ENCODE results near the gene C11orf91. TPM values are rescaled to one million over a fixed set of nuclear protein-coding genes. Genes with fewer than 3 reads are reported as not detected.
A peak's percentile ranks its signal among the peaks of the same experiment; 100 is the strongest.

C11orf91 gene
- total RNA-seq, 1 experiment from 2014 or later: not detected

GRCh38 chr11:33652930-33653329 lies 47.7 kb downstream of the C11orf91 start:
- H3K27ac ChIP-seq: no peak overlapping the region
- H3K27me3 ChIP-seq (replicated peaks): no peaks in the 10 kb centered on the region
- no peak overlapping the region for H3K4me3 ChIP-seq
- no peaks in the 10 kb centered on the region for H3K9me3 ChIP-seq (replicated peaks)
- DNase-seq (ENCODE audit: low read depth in 1 of 2, low spot score in 2 of 2): no peak
- H3K4me1 ChIP-seq (replicated peaks): no peaks in the 10 kb centered on the region
- H3K36me3 ChIP-seq: no peaks in the 10 kb centered on the region

GRCh38 chr11:33652431-33652830 lies 48.2 kb downstream of the C11orf91 start:
- no peak overlapping the region for H3K4me3 ChIP-seq
- no peaks in the 10 kb centered on the region for H3K4me1 ChIP-seq (replicated peaks)
- H3K36me3 ChIP-seq: no peaks in the 10 kb centered on the region
- no peaks in the 10 kb centered on the region for H3K27me3 ChIP-seq (replicated peaks)
- no peaks in the 10 kb centered on the region for H3K9me3 ChIP-seq (replicated peaks)
- no peak overlapping the region for H3K27ac ChIP-seq
- DNase-seq (ENCODE audit: low read depth in 1 of 2, low spot score in 2 of 2): no peak

- Histone ChIP-seq H3K36me3 (no peaks in the 10 kb centered on the region), H3K4me3 (no peak overlapping the region), H3K27ac (no peak overlapping the region), H3K27me3 (replicated peaks) (no peaks in the 10 kb centered on the region), H3K4me1 (replicated peaks) (no peaks in the 10 kb centered on the region; the same call in 1 of the 2 replicates), H3K9me3 (replicated peaks) (no peaks in the 10 kb centered on the region)
- DNase-seq (ENCODE audit: low read depth in 1 of 2, low spot score in 2 of 2): peak in 1 of 2 experiments; percentile 13
Observed at GRCh38 chr11:33651990-33652389, 48.6 kb downstream of the C11orf91 start.

- H3K36me3 ChIP-seq: no peaks in the 10 kb centered on the region
- peak in 1 of 2 experiments; percentile 8 for DNase-seq (ENCODE audit: low read depth in 1 of 2, low spot score in 2 of 2)
- H3K27ac ChIP-seq: no peak overlapping the region
- H3K4me1 ChIP-seq (replicated peaks): no peaks in the 10 kb centered on the region; the same call in 1 of the 2 replicates
- no peaks in the 10 kb centered on the region for H3K9me3 ChIP-seq (replicated peaks)
- no peak overlapping the region for H3K4me3 ChIP-seq
- no peaks in the 10 kb centered on the region for H3K27me3 ChIP-seq (replicated peaks)
Observed at GRCh38 chr11:33651555-33651954, 49.1 kb downstream of the C11orf91 start.

GRCh38 chr11:33649944-33650343 lies 50.7 kb downstream of the C11orf91 start:
- Histone ChIP-seq H3K36me3 (no peaks in the 10 kb centered on the region), H3K4me3 (no peak overlapping the region), H3K9me3 (replicated peaks) (no peaks in the 10 kb centered on the region), H3K27ac (no peak overlapping the region), H3K4me1 (replicated peaks) (no peaks in the 10 kb centered on the region; the same call in 1 of the 2 replicates), H3K27me3 (replicated peaks) (no peaks in the 10 kb centered on the region)
- no peak for DNase-seq (ENCODE audit: low read depth in 1 of 2, low spot score in 2 of 2)

Other genes with a start within 250 kb of the C11orf91 start
- gene CD59, start 35.6 kb upstream of the C11orf91 start, total RNA-seq (2014; rRNA removed; shearing (Covaris generic)): 445 and 468 TPM in 2 replicates
- 31.9 and 46.2 TPM in 2 replicates for gene FBXO3, start 73.7 kb upstream of the C11orf91 start, total RNA-seq (2014; rRNA removed; shearing (Covaris generic))
- gene LMO2, start 191.2 kb upstream of the C11orf91 start, total RNA-seq (2014; rRNA removed; shearing (Covaris generic)): 0.31 TPM in 1 of 2 replicates, not detected in the other

Measured in SJSA1 (cell line).